SK-N-MC (cell line): ENCODE data around the gene ANK2.

Experiments
- EZH2 ChIP-seq: fragments of 200-600 bp; sonication (generic); IDR thresholded peaks from one replicate; pipeline ENCODE4 v1.6.1; 2017; ENCODE audit warnings: antibody characterized with exemption
- FOXP2 ChIP-seq: optimal IDR thresholded peaks from 2 replicates; pipeline ENCODE3; 2011; ENCODE audit warnings: mild to moderate bottlenecking, moderate library complexity; ENCODE audit not compliant: insufficient read depth; ENCODE audit errors: extremely low read length, control extremely low read depth
- POLR2AphosphoS5 ChIP-seq: IDR thresholded peaks from 2 replicates; pipeline ENCODE4 v1.6.1; 2012; ENCODE audit warnings: mild to moderate bottlenecking, low read depth, low read length, borderline replicate concordance

- TF ChIP-seq EZH2, result no peak
- no peak for TF ChIP-seq POLR2AphosphoS5
- no peak for TF ChIP-seq FOXP2
Observed at GRCh38 chr4:113090954-113091353, 41.5 kb downstream of the ANK2 start.
